CD14-positive monocyte (primary cell): ENCODE measurements around the gene TMEM222. TPM values are rescaled to one million over a fixed set of nuclear protein-coding genes. Genes with fewer than 3 reads are reported as not detected.

Source experiments
- DNase-seq, 3 donors: peaks; one replicate each; pipeline ENCODE4 v3.0.0-alpha.2; 2011 to 2022
- H2AFZ ChIP-seq: 2 replicates; pipeline ENCODE4 v1.6.0; 2012; ENCODE audit warnings: mild to moderate bottlenecking, low read depth, low read length, inconsistent platforms; ENCODE audit not compliant: insufficient read depth, poor library complexity, severe bottlenecking
- H3K27ac ChIP-seq, 2 donors: 1 replicate in 1 of 2; 2 replicates in 1 of 2; pipeline ENCODE4 v1.5.1; 2012 to 2013; ENCODE audit warnings: low read length in 2 of 2, control low read depth in 1 of 2, inconsistent platforms in 1 of 2, low read depth in 1 of 2, mild to moderate bottlenecking in 1 of 2
- H3K27me3 ChIP-seq, 2 donors: one replicate each; pipeline versions ENCODE4 v1.6.0 to v1.6.1; 2011 to 2013; ENCODE audit warnings: low read length in 2 of 2; ENCODE audit not compliant: control insufficient read depth in 2 of 2, insufficient read depth in 2 of 2
- H3K36me3 ChIP-seq, 2 donors: replicated peaks in 1 of 2; 1 replicate in 1 of 2; 2 replicates in 1 of 2; pipeline versions ENCODE4 v1.5.1 to v1.6.1; 2012 to 2013; ENCODE audit warnings: low read length in 2 of 2, control low read depth in 1 of 2, inconsistent platforms in 1 of 2, mild to moderate bottlenecking in 1 of 2; ENCODE audit not compliant: insufficient read depth in 2 of 2, control insufficient read depth in 1 of 2
- H3K4me1 ChIP-seq, 2 donors: 1 replicate in 1 of 2; 2 replicates in 1 of 2; pipeline versions ENCODE4 v1.5.1 to v1.6.1; 2012 to 2013; ENCODE audit warnings: low read length in 2 of 2, control low read depth in 1 of 2, inconsistent platforms in 1 of 2, mild to moderate bottlenecking in 1 of 2, moderate library complexity in 1 of 2; ENCODE audit not compliant: insufficient read depth in 2 of 2, control insufficient read depth in 1 of 2
- H3K4me2 ChIP-seq: replicated peaks from 2 replicates; pipeline ENCODE3; 2012; ENCODE audit warnings: low read length, moderate library complexity, mild to moderate bottlenecking; ENCODE audit not compliant: poor library complexity, severe bottlenecking; ENCODE audit errors: extremely low read depth
- H3K4me3 ChIP-seq, 3 experiments: fragments of 200-600 bp in 1 of 3; sonication (generic) in 1 of 3; replicated peaks in 1 of 3; 1 replicate in 2 of 3; 2 replicates in 1 of 3; pipeline ENCODE4 v1.5.1; 2011 to 2013; ENCODE audit warnings: low read length in 3 of 3, mild to moderate bottlenecking in 3 of 3, control low read depth in 2 of 3, low read depth in 2 of 3, inconsistent platforms in 1 of 3, moderate library complexity in 1 of 3
- H3K79me2 ChIP-seq: 2 replicates; pipeline ENCODE4 v1.6.0; 2012; ENCODE audit warnings: mild to moderate bottlenecking, control low read depth, inconsistent platforms, low read length, moderate library complexity; ENCODE audit not compliant: insufficient read depth
- H3K9ac ChIP-seq: 2 replicates; pipeline ENCODE4 v1.6.0; 2017; ENCODE audit warnings: low read length, mild to moderate bottlenecking; ENCODE audit not compliant: insufficient read depth, poor library complexity, severe bottlenecking
- H3K9me3 ChIP-seq, 2 donors: replicated peaks in 1 of 2; 1 replicate in 1 of 2; 2 replicates in 1 of 2; pipeline versions ENCODE4 v1.5.1 to v1.6.1; 2012 to 2013; ENCODE audit warnings: low read length in 2 of 2, control low read depth in 1 of 2; ENCODE audit not compliant: control insufficient read depth in 1 of 2, insufficient read depth in 1 of 2
- H4K20me1 ChIP-seq: 2 replicates; pipeline ENCODE4 v1.6.0; 2012; ENCODE audit warnings: mild to moderate bottlenecking, low read length, control low read depth, moderate library complexity; ENCODE audit not compliant: insufficient read depth
- H3K27ac Mint-ChIP-seq, 7 donors: one replicate each; pipeline ENCODE4 v1.8.0; 2020; ENCODE audit warnings: mild to moderate bottlenecking in 7 of 7, mixed read lengths in 7 of 7, moderate library complexity in 6 of 7, inconsistent platforms in 2 of 7
- H3K27me3 Mint-ChIP-seq, 3 donors: one replicate each; pipeline ENCODE4 v1.8.0; 2021 to 2022; ENCODE audit warnings: low read depth in 3 of 3, mild to moderate bottlenecking in 3 of 3, mixed read lengths in 3 of 3, moderate library complexity in 3 of 3, inconsistent platforms in 1 of 3
- H3K36me3 Mint-ChIP-seq, 2 donors: one replicate each; pipeline ENCODE4 v1.8.0; 2020; ENCODE audit warnings: mixed read lengths in 2 of 2, inconsistent platforms in 1 of 2, mild to moderate bottlenecking in 1 of 2
- H3K4me1 Mint-ChIP-seq: one replicate; pipeline ENCODE4 v1.8.0; 2020; ENCODE audit warnings: mild to moderate bottlenecking, mixed read lengths
- H3K4me3 Mint-ChIP-seq, 2 donors: one replicate each; pipeline ENCODE4 v1.8.0; 2020; ENCODE audit warnings: mild to moderate bottlenecking in 2 of 2, mixed read lengths in 2 of 2, moderate library complexity in 1 of 2
- H3K9me3 Mint-ChIP-seq, 7 donors: one replicate each; pipeline ENCODE4 v1.8.0; 2020 to 2022; ENCODE audit warnings: mixed read lengths in 7 of 7, mild to moderate bottlenecking in 6 of 7, moderate library complexity in 6 of 7, inconsistent platforms in 2 of 7
- WGBS: methylation state at CpG from one replicate; pipeline ENCODE4 v1.1.5; 2013; ENCODE audit warnings: missing lambda C conversion rate; ENCODE audit not compliant: insufficient coverage; 5-methylcytosine and 5-hydroxymethylcytosine counted together
- intact Hi-C, 2 donors: fragments of 100-400 bp; cut with micrococcal nuclease; formaldehyde crosslinking; loops; one replicate each; pipeline versions ENCODE4 v1.15.0 to v1.15.1; 2023
- polyA plus RNA-seq, 3 donors: library from polyadenylated mRNA; depleted of rRNA in 1 of 3; unstranded in 2 of 3; stranded (reverse) in 1 of 3; fragments of 300-500 nt in 2 of 3; fragments of >200 nt in 1 of 3; fragmentation: Illumina TruSeq in 2 of 3; gene quantifications; 1 replicate in 2 of 3; 2 replicates in 1 of 3; pipeline ENCODE4 v1.2.3, GENCODE V29; 2012 to 2021
- TF ChIP-seq, protein P1 (sequence below): fragments of 200-600 bp; IDR thresholded peaks from one replicate; pipeline ENCODE4 v1.8.0; 2022; ENCODE audit warnings: antibody characterized with exemption, mild to moderate bottlenecking

The TMEM222 gene
- polyA plus RNA-seq, 3 donors, result 23.2 to 29.0 (median 24.6) TPM

DNA sequence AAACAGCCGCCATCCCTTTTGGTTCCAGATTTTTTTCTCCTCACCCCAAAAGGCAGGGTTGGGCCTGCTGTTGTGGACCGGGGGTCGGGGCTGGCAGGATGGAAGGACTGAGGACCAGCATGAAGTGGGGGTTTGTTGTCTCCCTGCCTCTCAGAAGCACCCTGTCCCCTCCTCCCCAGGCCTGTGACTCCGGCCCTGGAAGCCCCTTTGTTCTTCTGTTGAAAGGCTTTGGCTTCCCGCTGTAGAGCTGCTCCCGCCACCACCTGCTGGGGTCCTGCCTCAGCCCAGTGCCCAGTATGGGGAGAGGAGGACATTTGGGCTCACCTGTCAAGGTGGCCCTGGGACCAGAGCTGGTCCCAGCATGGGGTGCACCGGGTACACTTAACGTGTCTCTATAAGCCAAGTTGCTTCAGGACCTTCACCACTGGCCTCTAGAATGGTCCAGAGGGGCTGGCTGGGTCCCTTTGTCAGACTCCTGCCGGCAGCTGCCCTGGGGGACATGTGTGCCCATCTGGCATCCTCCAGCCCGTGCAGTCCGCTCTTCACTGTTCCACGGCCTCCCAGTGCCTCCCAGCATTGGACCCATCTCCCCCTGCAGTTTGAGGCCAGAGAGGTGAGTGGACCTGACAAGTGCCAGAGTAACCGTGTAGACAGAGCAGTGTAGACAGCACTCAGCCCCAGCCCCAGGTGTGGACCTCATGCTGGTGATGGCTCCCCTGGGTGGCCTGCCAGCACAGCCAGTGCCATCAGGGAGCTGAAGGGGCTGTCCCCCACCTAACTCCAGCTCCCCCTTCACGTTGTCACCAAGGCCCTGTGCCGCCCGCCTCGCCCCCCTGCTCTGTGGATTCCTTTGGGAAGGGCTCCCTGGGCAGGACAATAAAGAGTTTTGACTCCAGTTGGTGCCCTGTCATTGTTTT, 13.8 kb downstream of the TMEM222 start:
- Histone ChIP-seq H4K20me1 (peaks cover 7% of the 10 kb centered on the region), H3K4me3 (no peak overlapping the region), H3K79me2 (peaks cover 3% of the 10 kb centered on the region), H3K36me3 (peaks cover 57 to 62% of the 10 kb centered on the region in 2 donors), H3K9ac (no peak overlapping the region), H3K4me1 (peaks cover 12 to 20% of the 10 kb centered on the region in 2 donors), H3K9me3 (no peaks in the 10 kb centered on the region), H3K27ac (no peak overlapping the region), H2AFZ (no peak overlapping the region), H3K4me2 (no peak overlapping the region), H3K27me3 (no peaks in the 10 kb centered on the region)
- Mint-ChIP-seq H3K27ac (peak overlapping the region in 2 of 7 donors; percentile 15 to 32), H3K9me3 (peaks cover 0 to 2% (median 0%) of the 10 kb centered on the region in 7 donors), H3K27me3 (peaks cover 1 to 2% (median 2%) of the 10 kb centered on the region in 3 donors), H3K36me3 (peaks cover 57 to 69% of the 10 kb centered on the region in 2 donors), H3K4me1 (peaks cover 18% of the 10 kb centered on the region), H3K4me3 (no peak overlapping the region)
- TF ChIP-seq, protein P1, sequence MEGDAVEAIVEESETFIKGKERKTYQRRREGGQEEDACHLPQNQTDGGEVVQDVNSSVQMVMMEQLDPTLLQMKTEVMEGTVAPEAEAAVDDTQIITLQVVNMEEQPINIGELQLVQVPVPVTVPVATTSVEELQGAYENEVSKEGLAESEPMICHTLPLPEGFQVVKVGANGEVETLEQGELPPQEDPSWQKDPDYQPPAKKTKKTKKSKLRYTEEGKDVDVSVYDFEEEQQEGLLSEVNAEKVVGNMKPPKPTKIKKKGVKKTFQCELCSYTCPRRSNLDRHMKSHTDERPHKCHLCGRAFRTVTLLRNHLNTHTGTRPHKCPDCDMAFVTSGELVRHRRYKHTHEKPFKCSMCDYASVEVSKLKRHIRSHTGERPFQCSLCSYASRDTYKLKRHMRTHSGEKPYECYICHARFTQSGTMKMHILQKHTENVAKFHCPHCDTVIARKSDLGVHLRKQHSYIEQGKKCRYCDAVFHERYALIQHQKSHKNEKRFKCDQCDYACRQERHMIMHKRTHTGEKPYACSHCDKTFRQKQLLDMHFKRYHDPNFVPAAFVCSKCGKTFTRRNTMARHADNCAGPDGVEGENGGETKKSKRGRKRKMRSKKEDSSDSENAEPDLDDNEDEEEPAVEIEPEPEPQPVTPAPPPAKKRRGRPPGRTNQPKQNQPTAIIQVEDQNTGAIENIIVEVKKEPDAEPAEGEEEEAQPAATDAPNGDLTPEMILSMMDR, result no peak
- intact Hi-C loops, result no loop called here
- 100% methylated on average over 11 of the region's 17 CpGs for WGBS
- no peak for DNase-seq

DNA sequence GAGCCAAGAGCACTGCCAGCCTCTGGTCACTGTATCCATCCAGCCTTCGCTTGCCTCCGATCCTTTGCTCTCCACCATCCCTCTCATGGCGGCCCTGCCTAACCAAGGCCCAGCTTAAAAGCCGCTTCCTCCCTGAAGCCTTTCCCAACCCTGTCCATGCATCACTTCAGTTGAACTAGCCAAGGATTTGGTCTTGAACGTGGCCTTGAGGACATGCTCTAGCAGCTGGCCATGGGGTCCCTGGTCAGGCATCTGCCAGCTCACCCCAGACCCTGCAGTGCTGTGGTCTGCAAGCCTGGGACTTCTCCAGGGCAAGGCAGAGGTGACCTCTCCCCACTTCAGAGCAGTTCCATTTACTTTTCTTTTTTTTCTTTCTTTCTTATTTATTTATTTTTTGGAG, 14.8 kb downstream of the TMEM222 start:
- Histone ChIP-seq H3K9ac (no peak overlapping the region), H3K4me3 (no peak overlapping the region), H2AFZ (no peak overlapping the region), H3K27ac (no peak overlapping the region), H3K36me3 (peaks cover 47 to 52% of the 10 kb centered on the region in 2 donors), H4K20me1 (peaks cover 7% of the 10 kb centered on the region), H3K79me2 (no peaks in the 10 kb centered on the region), H3K27me3 (no peaks in the 10 kb centered on the region), H3K4me2 (no peak overlapping the region), H3K9me3 (no peaks in the 10 kb centered on the region), H3K4me1 (peaks cover 22 to 30% of the 10 kb centered on the region in 2 donors)
- 98% methylated on average over 5 of the region's 5 CpGs for WGBS
- H3K9me3 Mint-ChIP-seq, result no peaks in the 10 kb centered on the region
- no peak overlapping the region for H3K27ac Mint-ChIP-seq
- intact Hi-C loops, result no loop called here
- peaks cover 27% of the 10 kb centered on the region for H3K4me1 Mint-ChIP-seq
- H3K4me3 Mint-ChIP-seq, result no peak overlapping the region
- TF ChIP-seq, protein P1, result no peak
- no peak for DNase-seq
- peaks cover 1 to 2% (median 2%) of the 10 kb centered on the region in 3 donors for H3K27me3 Mint-ChIP-seq
- H3K36me3 Mint-ChIP-seq, result peaks cover 57 to 59% of the 10 kb centered on the region in 2 donors
